Adipose tissue (tissue), 3 donors: ENCODE data around the gene CRYZL1. TPM values are rescaled to one million over a fixed set of nuclear protein-coding genes. Genes with fewer than 3 reads are reported as not detected.

Source experiments
- H3K27ac ChIP-seq: one replicate; pipeline ENCODE4 v1.5.1; 2013; ENCODE audit warnings: low read depth, low read length
- WGBS, 3 donors: extraction: QIAGEN DNeasy Blood & Tissue Kit; methylation state at CpG; one replicate each; pipeline ENCODE4 v1.1.7; 2013; 5-methylcytosine and 5-hydroxymethylcytosine counted together
- polyA plus RNA-seq, 3 donors: library from polyadenylated mRNA; stranded (reverse); fragments of 200-250 nt; gene quantifications; one replicate each; pipeline ENCODE4 v1.2.3, GENCODE V29; 2013
- donor health status: healthy with polysubstance abuse.
- donor health status: Bipolar disorder and iron deficiency.
- donor health status: healthy.

Gene CRYZL1
- polyA plus RNA-seq, 3 donors = 13.0 to 18.9 (median 18.5) TPM

DNA sequence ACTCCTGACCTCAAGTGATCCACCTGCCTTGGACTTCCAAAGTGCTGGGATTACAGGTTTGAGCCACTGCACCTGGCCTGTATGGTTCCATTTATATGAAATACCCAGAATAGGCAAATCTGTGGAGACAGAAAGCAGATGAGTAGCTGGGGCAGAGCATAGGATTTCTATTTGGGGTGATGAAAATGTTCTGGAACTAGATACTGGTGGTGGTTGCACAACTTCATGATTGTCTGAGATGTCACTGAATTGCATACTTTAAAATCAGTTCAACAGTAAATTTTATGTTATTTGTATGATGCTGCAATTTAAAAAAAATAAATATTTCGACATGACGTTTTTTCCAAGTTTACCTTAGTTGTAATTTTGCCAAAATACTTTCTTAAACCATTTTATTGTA is 24.6 kb upstream of the CRYZL1 start:
- no peak overlapping the region for H3K27ac ChIP-seq
- 77 to 88% (median 81%) methylated on average over 2 of the region's 2 CpGs for WGBS, 3 donors

DNA sequence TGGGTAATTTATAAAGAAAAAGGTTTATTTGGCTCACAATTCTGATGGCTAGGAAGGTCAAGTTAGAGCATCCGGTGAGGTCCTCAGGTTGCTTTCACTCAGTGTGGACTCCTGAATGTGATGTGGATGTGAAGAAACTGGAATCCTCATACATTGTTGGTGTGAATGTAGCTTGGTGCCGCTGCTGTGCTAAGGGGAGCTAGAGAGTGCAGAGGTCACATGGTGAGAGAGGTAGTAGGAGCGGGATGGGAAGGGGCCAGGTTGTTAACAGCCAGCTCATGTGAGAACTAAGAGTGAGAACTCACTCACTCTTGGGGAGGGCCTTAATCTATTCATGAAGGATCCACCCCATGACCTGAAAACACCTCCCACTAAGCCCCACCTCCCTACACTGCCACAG is 22.6 kb upstream of the CRYZL1 start:
- no peak overlapping the region for H3K27ac ChIP-seq
- WGBS, 3 donors = 96 to 97% (median 96%) methylated on average over 3 of the region's 3 CpGs

DNA sequence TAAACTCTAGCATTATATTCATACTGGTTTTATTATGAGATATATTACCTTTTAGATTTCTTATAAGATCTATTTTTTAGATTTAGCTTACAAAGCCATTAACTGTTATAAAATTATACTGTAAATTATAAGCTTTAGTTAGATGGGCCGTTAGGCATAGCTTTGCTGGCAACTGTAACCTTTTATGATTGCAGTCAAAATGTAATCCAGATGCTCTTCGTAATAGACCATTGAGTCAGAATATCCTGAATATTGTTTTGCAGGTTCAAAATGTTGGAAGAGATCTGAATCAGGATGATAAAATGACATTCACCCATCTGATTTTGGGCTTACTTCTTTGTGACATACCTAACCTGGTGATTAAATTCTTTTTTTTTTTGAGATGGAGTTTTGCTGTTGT is 21.7 kb upstream of the CRYZL1 start:
- 72 to 92% (median 83%) methylated on average over 2 of the region's 2 CpGs for WGBS, 3 donors
- no peak overlapping the region for H3K27ac ChIP-seq

- H3K27ac ChIP-seq = no peak overlapping the region
- WGBS, 3 donors = 85 to 89% (median 87%) methylated on average over 3 of the region's 3 CpGs
These were observed 20.5 kb upstream of the CRYZL1 start for GRCh38 chr21:33662046-33662445.

DNA sequence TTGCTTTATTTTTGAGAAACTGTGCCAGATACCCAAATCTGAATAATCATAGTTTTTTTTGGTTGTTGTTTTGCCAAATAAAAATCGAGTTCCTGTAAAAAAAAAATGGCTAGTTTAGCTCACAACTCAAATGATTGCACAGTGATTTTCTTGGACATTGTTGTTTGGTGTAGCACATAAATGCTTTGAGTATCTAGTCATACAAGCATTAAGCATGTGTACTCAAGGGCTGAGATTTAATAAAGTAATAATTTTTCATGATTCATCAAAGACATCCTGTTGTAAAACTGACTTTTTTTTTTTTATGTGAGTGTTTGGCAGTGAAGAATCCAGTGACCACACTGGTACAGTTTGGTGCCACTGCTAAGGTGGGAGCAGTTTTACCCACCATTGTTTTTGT is 19.6 kb upstream of the CRYZL1 start:
- WGBS, 3 donors = 76 to 92% (median 85%) methylated on average over 1 of the region's 1 CpG
- no peak overlapping the region for H3K27ac ChIP-seq

GRCh38 chr21:33660406-33660805 is 18.9 kb upstream of the CRYZL1 start:
- H3K27ac ChIP-seq = no peak overlapping the region
- WGBS, 3 donors = 45 to 68% (median 63%) methylated on average over 1 of the region's 1 CpG

GRCh38 chr21:33659568-33659949 is 18.0 kb upstream of the CRYZL1 start:
- WGBS, 3 donors = 84 to 100% (median 89%) methylated on average over 1 of the region's 1 CpG
- no peak overlapping the region for H3K27ac ChIP-seq

- no peak overlapping the region for H3K27ac ChIP-seq
- WGBS, 3 donors = 89 to 90% (median 89%) methylated on average over 7 of the region's 7 CpGs
These were observed 17.5 kb upstream of the CRYZL1 start for GRCh38 chr21:33658919-33659567.

GRCh38 chr21:33657124-33657820 is 15.7 kb upstream of the CRYZL1 start:
- 49 to 68% (median 54%) methylated on average over 8 of the region's 8 CpGs for WGBS, 3 donors
- H3K27ac ChIP-seq = no peak overlapping the region

DNA sequence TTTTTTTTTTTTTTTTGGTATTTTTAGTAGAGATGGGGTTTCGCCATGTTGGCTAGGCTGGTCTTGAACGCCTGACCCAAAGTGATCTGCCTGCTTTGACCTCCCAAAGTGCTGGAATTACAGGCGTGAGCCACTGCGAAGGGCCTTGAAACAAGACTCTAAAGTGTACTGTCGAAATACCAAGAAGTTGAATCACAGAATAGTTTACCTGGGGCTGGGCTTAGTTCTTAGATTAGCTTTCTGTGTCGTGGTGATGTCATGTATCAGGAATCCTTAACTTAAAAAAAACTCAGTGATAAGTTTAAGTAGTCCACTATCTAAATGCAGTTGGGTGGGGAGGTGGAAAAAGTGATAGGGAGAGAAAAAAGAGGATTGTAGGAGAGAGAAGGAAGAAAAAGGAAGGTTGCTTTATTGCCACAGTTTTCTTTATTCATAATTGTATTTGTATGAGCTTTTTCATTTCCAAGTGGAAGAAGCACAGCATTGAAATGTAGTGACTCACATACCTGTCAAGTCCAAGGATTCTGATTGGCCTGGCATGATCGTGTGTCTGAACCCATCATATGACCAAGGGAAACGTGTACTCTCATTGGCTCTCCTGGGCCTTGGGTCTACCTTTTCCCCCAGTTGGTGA is 14.2 kb upstream of the CRYZL1 start:
- no peak overlapping the region for H3K27ac ChIP-seq
- 53 to 76% (median 71%) methylated on average over 8 of the region's 8 CpGs for WGBS, 3 donors

DNA sequence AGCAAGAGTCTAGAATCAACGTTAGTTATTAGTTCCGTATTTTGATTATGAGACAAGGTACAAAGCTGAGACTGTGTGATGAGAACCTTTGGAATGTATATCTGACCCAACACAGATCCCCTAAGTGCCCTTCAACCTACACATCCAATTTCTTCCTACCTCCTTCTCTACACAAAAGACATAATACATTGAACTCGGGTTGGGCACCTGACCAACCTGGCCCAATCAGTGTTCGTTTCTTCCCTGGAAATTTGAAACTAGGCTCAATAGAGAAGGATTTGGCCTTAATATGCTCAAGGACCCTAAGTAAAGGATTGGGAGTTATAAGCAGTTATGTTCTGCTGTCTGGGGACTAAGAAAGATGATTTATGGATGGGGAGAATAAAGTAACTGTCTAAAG is 12.9 kb upstream of the CRYZL1 start:
- H3K27ac ChIP-seq = no peak overlapping the region
- 87 to 92% (median 88%) methylated on average over 4 of the region's 4 CpGs for WGBS, 3 donors

DNA sequence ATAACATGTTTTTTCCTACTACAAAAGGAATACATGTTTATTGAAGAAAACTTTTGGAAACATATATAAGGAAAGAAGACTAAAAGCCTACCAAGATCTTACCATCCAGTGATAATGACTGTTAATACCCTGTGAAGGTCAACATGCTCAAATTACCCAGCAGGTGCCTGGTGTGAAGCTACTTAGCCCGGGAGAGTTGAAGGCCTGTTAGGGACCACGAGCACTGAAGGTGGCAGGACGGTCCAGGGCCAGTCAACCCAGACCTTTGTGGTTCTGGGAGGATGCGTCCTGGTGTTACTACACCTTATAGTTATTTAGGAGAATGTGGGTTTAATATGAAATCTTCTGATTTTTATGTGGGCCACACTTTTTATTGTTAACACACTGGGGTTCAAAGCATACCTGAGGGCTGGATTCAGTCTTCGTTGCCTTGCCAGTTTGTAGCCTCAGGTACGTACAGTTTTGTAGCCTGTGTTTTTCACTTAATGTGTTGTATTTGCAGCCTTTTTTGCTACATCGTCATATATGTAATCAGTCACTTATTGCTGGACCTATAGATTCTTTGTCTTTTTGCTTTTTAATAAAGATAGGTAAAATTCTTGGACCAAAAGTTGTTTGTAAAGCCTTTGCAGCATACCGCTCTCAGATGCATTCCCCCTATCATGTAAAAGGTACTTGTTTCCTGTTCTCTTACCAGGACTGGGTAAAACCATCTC is 10.6 kb upstream of the CRYZL1 start:
- H3K27ac ChIP-seq = no peak overlapping the region
- WGBS, 3 donors = 90 to 92% (median 91%) methylated on average over 8 of the region's 8 CpGs

DNA sequence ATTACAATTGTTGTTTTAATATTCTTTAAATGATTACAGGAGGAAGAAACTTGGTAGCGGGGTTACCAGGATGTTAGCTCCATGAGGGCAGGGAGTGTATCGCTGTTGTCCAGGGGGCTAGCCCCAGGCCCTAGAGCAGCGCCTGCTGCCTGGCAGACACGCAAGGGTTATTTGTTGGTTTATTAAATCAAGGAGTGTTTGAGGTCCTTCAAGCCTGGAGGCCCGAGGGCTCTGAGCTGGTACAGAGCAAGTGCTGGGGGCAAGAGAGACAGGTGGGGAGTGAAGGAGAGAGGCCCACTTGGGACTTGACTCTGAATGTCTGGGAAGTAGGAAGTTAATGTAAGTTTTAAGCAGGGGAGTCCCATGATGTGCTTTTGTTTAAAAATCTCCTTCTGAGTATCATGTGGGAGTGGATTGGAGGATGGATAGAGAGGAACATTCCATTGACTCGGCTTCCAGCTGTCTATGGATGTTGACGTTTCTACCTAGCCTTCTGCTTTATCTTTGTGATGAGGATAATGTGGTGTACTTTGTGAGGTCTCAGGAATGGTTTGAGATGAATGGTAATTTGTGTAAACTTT is 9.5 kb upstream of the CRYZL1 start:
- H3K27ac ChIP-seq = no peak overlapping the region
- 80 to 86% (median 82%) methylated on average over 7 of the region's 7 CpGs for WGBS, 3 donors

DNA sequence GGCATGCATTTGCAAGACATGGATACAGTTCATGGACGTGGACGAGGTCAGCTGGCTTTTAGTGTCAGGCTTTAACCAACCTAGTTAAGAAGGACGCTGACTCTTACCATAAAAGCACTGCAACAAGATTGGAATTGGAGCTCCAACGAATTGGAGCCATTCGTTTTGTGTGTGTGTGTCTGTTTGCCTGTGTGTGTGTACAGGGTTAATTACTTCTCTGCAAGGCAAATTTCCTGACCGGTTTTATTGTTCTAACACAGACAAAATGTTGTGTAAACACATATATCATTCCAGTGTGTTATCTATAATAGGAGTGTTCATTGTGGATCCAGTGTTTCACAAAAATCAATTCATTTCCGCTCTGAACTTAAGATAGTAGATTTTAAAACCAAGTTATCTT is 8.7 kb upstream of the CRYZL1 start:
- no peak overlapping the region for H3K27ac ChIP-seq
- 31 to 80% (median 68%) methylated on average over 7 of the region's 7 CpGs for WGBS, 3 donors

DNA sequence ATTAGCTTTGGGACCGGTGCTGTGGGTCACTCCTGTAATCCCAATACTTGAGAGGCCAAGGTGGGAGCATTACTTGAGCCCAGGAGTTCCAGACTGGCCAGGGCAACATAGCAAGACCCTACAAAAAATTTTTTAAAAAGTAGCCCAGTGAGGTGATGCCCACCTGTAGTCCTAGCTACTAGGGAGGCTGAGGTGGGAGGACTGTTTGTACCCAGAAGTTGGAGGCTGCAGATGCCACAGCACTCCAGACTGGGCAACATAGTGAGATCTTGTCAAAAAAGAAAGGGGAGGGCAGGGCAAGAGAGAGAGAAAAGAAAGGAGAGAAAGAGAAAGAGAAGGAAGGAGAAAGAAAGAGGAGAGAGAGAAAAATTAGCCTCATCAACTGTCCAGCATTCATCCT is 7.0 kb upstream of the CRYZL1 start:
- 97 to 100% (median 97%) methylated on average over 1 of the region's 1 CpG for WGBS, 3 donors
- H3K27ac ChIP-seq = no peak overlapping the region

- 86 to 96% (median 89%) methylated on average over 3 of the region's 3 CpGs for WGBS, 3 donors
These were observed 6.0 kb upstream of the CRYZL1 start for GRCh38 chr21:33647587-33647986.

GRCh38 chr21:33645730-33646129 is 4.2 kb upstream of the CRYZL1 start:
- H3K27ac ChIP-seq = no peak overlapping the region
- WGBS, 3 donors = 90 to 92% (median 91%) methylated on average over 4 of the region's 4 CpGs

More at GRCh38 chr21:33647587-33647986, 6.0 kb upstream of the CRYZL1 start:
- H3K27ac ChIP-seq = no peak overlapping the region

GRCh38 chr21:33644383-33645074 is 3.0 kb upstream of the CRYZL1 start:
- whole genome bisulfite sequencing, 3 donors = 42 to 68% (median 44%) methylated on average over 11 of the region's 11 CpGs
- H3K27ac ChIP-seq = no peak overlapping the region
